Activated naive CD8-positive, alpha-beta T cell treated with anti-CD3 and anti-CD28 coated beads, Interleukin-2, amount 10 ng/mL, durations not matched to agents 7 days and 5 days (primary cell): ENCODE data around the gene RPP14. TPM values are rescaled to one million over a fixed set of nuclear protein-coding genes. Genes with fewer than 3 reads are reported as not detected.

ENCODE experiments used
- ATAC-seq: fragments of 150-1000 bp; cut with Tn5 transposase; one replicate; pipeline ENCODE4 v1.10.0; 2021; ENCODE audit warnings: low read depth, moderate library complexity
- POLR2A ChIA-PET: fragments of 350-600 bp; sonication (Branson Sonifier 250); formaldehyde crosslinking; loops from one replicate; lab custom pipeline; 2021; ENCODE audit warnings: antibody characterized with exemption; lab: Charles Lee
- DNase-seq: peaks from one replicate; pipeline ENCODE4 v3.0.0; 2021
- H3K27ac Mint-ChIP-seq: one replicate; pipeline ENCODE4 v1.8.0; 2022; ENCODE audit warnings: mild to moderate bottlenecking, mixed read lengths
- H3K27me3 Mint-ChIP-seq: one replicate; pipeline ENCODE4 v1.8.0; 2022; ENCODE audit warnings: mild to moderate bottlenecking, moderate library complexity, mixed read lengths
- H3K36me3 Mint-ChIP-seq: one replicate; pipeline ENCODE4 v1.8.0; 2021; ENCODE audit warnings: mild to moderate bottlenecking, mixed read lengths
- H3K4me1 Mint-ChIP-seq: one replicate; pipeline ENCODE4 v1.8.0; 2021; ENCODE audit warnings: mixed read lengths
- H3K4me3 Mint-ChIP-seq: one replicate; pipeline ENCODE4 v1.8.0; 2022; ENCODE audit warnings: mild to moderate bottlenecking, moderate library complexity, mixed read lengths
- H3K9me3 Mint-ChIP-seq: one replicate; pipeline ENCODE4 v1.8.0; 2021; ENCODE audit warnings: mixed read lengths
- total RNA-seq, 2 experiments: library from RNA; stranded (reverse); gene quantifications; one replicate each; pipeline ENCODE4 v1.2.3, GENCODE V29; 2021

The RPP14 gene
- total RNA-seq, 2 experiments from 2014 or later = 13.9 to 14.4 TPM

DNA sequence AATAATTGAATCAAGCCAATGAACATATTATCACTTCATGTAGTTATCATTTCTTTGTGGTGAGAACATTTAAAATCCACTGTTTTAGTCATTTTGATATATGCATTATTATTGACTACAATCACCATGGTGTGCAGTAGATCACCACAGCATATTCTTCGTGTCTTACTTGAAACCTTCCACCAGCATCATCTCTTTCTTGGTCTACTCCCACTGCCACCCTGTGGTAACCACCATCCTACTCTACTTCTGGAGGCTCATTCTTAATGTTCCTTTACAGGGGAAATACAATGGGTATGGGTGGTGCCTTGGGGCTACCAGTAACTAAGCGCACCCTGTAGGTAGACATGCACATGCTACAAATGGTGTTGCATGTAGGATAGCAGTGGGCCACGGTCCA lies 52.0 kb downstream of the RPP14 start:
- no peak overlapping the region for H3K27ac Mint-ChIP-seq
- H3K9me3 Mint-ChIP-seq = no peaks in the 10 kb centered on the region
- DNase-seq (no peak), ATAC-seq (no peak)
- no peak overlapping the region for H3K4me3 Mint-ChIP-seq
- POLR2A ChIA-PET = no interaction called here
- peaks cover 38% of the 10 kb centered on the region for H3K4me1 Mint-ChIP-seq
- no peaks in the 10 kb centered on the region for H3K27me3 Mint-ChIP-seq
- peaks cover 4% of the 10 kb centered on the region for H3K36me3 Mint-ChIP-seq

DNA sequence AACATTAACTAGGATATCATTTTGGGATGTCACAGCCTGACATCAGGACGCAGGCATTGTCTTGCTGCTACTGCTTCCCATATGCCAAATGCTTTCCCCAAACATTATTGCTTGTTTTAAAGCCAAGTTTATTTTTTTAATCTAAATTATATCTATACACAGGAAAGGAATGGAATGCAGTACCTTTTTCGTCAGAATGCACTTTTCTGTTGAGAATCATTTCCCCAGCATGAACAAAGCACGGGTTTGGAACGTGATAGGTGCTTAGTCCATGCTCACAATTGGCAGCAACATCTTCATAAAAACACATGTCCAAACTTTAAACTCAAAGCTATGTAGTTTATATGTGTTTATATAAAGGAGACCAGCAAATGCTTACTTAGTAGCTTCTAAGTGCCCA lies 52.8 kb downstream of the RPP14 start:
- DNase-seq (no peak), ATAC-seq (no peak)
- H3K27me3 Mint-ChIP-seq = no peaks in the 10 kb centered on the region
- no peak overlapping the region for H3K4me3 Mint-ChIP-seq
- H3K27ac Mint-ChIP-seq = no peak overlapping the region
- peaks cover 7% of the 10 kb centered on the region for H3K36me3 Mint-ChIP-seq
- no peaks in the 10 kb centered on the region for H3K9me3 Mint-ChIP-seq
- POLR2A ChIA-PET = no interaction called here
- H3K4me1 Mint-ChIP-seq = peaks cover 35% of the 10 kb centered on the region

DNA sequence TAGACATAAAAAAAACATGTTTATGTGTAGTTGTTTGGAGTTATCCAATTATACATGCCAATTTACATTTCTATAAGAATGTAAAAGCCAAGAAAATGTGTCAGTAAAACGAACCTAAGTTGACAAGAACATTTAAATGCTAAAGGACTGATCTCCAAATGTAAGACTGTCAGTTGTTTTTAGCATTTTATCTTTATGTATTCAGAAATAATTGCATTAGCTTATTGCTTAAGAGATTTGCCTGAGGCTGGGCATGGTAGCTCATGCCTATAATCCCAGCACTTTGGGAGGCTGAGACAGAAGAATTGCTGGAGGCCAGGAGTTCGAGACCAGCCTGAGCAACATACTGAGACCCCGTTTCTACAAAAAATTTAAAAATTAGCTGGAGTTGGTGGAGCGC lies 53.6 kb downstream of the RPP14 start:
- DNase-seq (no peak), ATAC-seq (no peak)
- no peak overlapping the region for H3K4me3 Mint-ChIP-seq
- no peaks in the 10 kb centered on the region for H3K9me3 Mint-ChIP-seq
- peaks cover 33% of the 10 kb centered on the region for H3K4me1 Mint-ChIP-seq
- peaks cover 7% of the 10 kb centered on the region for H3K36me3 Mint-ChIP-seq
- POLR2A ChIA-PET = no interaction called here
- H3K27me3 Mint-ChIP-seq = no peaks in the 10 kb centered on the region
- no peak overlapping the region for H3K27ac Mint-ChIP-seq

DNA sequence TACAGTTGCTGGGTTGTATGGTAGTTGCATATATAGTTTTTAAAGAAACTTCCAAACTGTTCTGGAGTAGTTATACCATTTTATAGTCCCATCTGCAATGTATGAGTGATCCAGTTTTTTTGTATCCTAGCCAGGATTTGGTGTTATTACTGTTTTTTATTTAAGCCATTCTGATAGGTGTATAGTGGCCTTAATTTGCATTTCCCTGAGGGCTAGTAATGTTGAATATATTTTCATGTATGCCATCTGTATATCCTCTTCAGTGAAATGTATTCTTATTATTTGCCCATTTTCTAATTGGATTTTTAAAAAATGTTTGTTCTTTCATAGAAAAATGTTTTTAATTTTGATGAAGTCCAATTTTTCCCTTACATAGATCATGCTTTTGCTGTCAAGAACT lies 55.8 kb downstream of the RPP14 start:
- peaks cover 43% of the 10 kb centered on the region for H3K4me1 Mint-ChIP-seq
- peaks cover 21% of the 10 kb centered on the region for H3K36me3 Mint-ChIP-seq
- DNase-seq (no peak), ATAC-seq (no peak)
- no peak overlapping the region for H3K27ac Mint-ChIP-seq
- H3K9me3 Mint-ChIP-seq = no peaks in the 10 kb centered on the region
- no peak overlapping the region for H3K4me3 Mint-ChIP-seq
- POLR2A ChIA-PET = no interaction called here
- no peaks in the 10 kb centered on the region for H3K27me3 Mint-ChIP-seq

DNA sequence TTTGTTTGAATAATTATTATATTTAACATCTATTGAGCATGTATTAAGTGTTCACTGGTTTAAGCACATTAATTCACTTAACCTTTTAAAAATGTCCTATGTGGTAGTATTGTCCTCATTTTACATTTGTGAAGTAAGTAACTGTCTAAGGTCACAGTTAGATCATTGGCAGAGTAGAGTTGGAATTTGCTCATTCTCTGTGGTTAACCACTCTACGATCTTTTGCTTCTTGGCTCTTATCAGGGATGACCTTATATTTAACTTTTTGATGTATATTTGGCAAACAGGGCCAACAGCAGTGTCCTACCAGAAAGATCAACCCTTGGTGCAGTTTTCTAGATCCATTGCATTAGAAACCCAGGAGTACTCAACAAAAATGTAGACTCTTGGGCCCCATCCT lies 60.7 kb downstream of the RPP14 start:
- POLR2A ChIA-PET = no interaction called here
- H3K27ac Mint-ChIP-seq = no peak overlapping the region
- H3K9me3 Mint-ChIP-seq = no peaks in the 10 kb centered on the region
- ATAC-seq (no peak), DNase-seq (no peak)
- peaks cover 26% of the 10 kb centered on the region for H3K36me3 Mint-ChIP-seq
- no peak overlapping the region for H3K4me3 Mint-ChIP-seq
- H3K27me3 Mint-ChIP-seq = no peaks in the 10 kb centered on the region
- H3K4me1 Mint-ChIP-seq = peaks cover 32% of the 10 kb centered on the region

DNA sequence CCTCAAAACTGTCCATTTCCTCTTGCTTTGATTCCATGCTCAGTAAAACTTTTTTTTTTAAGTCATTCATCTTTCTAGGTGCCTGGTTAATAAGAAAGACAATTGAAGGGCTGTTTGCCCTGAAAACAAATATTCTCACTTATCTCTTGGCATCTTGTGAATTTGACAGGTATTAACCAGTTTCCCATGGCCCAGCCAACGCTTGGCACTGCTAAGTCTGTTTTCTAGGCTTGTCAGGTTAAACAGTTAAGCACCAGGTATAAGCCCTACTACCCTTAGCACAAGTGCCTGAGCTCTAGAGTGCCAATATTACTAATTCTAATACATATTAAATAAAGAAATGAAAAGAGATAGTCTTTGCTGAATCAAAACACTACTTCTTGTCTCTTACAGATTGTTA lies 63.0 kb downstream of the RPP14 start:
- Mint-ChIP-seq H3K9me3 (no peaks in the 10 kb centered on the region), H3K36me3 (peaks cover 25% of the 10 kb centered on the region), H3K27ac (no peak overlapping the region), H3K27me3 (no peaks in the 10 kb centered on the region), H3K4me1 (peaks cover 27% of the 10 kb centered on the region), H3K4me3 (no peak overlapping the region)
- ATAC-seq (no peak), DNase-seq (no peak)
- POLR2A ChIA-PET = no interaction called here

Other genes with a start within 250 kb of the RPP14 start
- gene DNASE1L3, start 95.3 kb upstream of the RPP14 start, total RNA-seq = not detected
- 1 to 10 TPM; 4.4 to 5.3 TPM for gene ABHD6, start 68.5 kb upstream of the RPP14 start, total RNA-seq
- 1 to 10 TPM; 7.5 to 8.1 TPM for gene HTD2, start 275 bp downstream of the RPP14 start, total RNA-seq
- gene PXK, start 26.6 kb downstream of the RPP14 start, total RNA-seq = 10 to 100 TPM; 38.6 to 41.5 TPM
- gene PDHB, start 127.6 kb downstream of the RPP14 start, total RNA-seq = 10 to 100 TPM; 47.8 to 51.2 TPM
- 10 to 100 TPM in 1 of 2 experiments, 1 to 10 TPM in 1; 9.7 to 10.0 TPM for gene KCTD6, start 185.9 kb downstream of the RPP14 start, total RNA-seq
- not detected for gene ACOX2, start 230.9 kb downstream of the RPP14 start, total RNA-seq